HL-60 (cell line): Measurements from ENCODE around the gene APBB2.
"Not testable (repeated sequence)": the region's sequence is repeated elsewhere in the genome, so short reads cannot be mapped to it uniquely, and the experiment has no call there.

ENCODE experiments used
- DNase-seq, 2 experiments: peaks; one replicate each; pipeline ENCODE4 v3.0.0-alpha.2; 2010 to 2020; ENCODE audit warnings: low read depth in 1 of 2, low spot score in 1 of 2
- H3K27ac ChIP-seq: fragments of 250-450 bp; sonication (Bioruptor Pico); replicated peaks from 2 replicates; pipeline ENCODE4 v1.5.1; 2020; ENCODE audit warnings: mild to moderate bottlenecking, moderate library complexity
- H3K27me3 ChIP-seq: fragments of 250-450 bp; sonication (Bioruptor Pico); 2 replicates; pipeline ENCODE4 v1.5.1; 2021; ENCODE audit warnings: mild to moderate bottlenecking, moderate library complexity; ENCODE audit not compliant: insufficient read depth, poor library complexity, severe bottlenecking
- H3K4me3 ChIP-seq: replicated peaks from 2 replicates; pipeline ENCODE4 v1.5.1; 2011; ENCODE audit warnings: mild to moderate bottlenecking, control low read depth, low read length; ENCODE audit not compliant: insufficient read depth
- CTCF ChIP-seq: IDR thresholded peaks from one replicate; pipeline ENCODE4 v1.5.1; 2011; ENCODE audit warnings: low read length, control low read depth, inconsistent platforms; ENCODE audit not compliant: insufficient read depth
- GABPA ChIP-seq: IDR thresholded peaks from 2 replicates; pipeline ENCODE4 v1.6.1; 2012; ENCODE audit warnings: low read depth
- POLR2AphosphoS5 ChIP-seq: IDR thresholded peaks from 2 replicates; pipeline ENCODE4 v1.6.1; 2012; ENCODE audit warnings: low read depth
- REST ChIP-seq: IDR thresholded peaks from 2 replicates; pipeline ENCODE4 v1.6.1; 2012; ENCODE audit warnings: low read depth; ENCODE audit not compliant: insufficient replicate concordance
- SPI1 ChIP-seq: IDR thresholded peaks from 2 replicates; pipeline ENCODE4 v1.6.1; 2012; ENCODE audit warnings: low read depth, mild to moderate bottlenecking, borderline replicate concordance

The APBB2 gene

GRCh38 chr4:41154010-41154813 lies 60.1 kb downstream of the APBB2 start:
- TF ChIP-seq GABPA (no peak), REST (no peak), POLR2AphosphoS5 (no peak), CTCF (no peak), SPI1 (no peak)
- no peak overlapping the region for H3K27ac ChIP-seq
- H3K4me3 ChIP-seq = no peak overlapping the region
- H3K27me3 ChIP-seq = peaks cover 2% of the 10 kb centered on the region
- no peak for DNase-seq

GRCh38 chr4:41150401-41150800 lies 63.9 kb downstream of the APBB2 start:
- no peak overlapping the region for H3K27ac ChIP-seq

GRCh38 chr4:41149568-41149967 lies 64.8 kb downstream of the APBB2 start:
- DNase-seq, H3K27me3 ChIP-seq, H3K27ac ChIP-seq, H3K4me3 ChIP-seq: not testable (repeated sequence)

More at GRCh38 chr4:41150401-41150800, 63.9 kb downstream of the APBB2 start:
- TF ChIP-seq CTCF (no peak), SPI1 (no peak), GABPA (no peak)
- peaks cover 2% of the 10 kb centered on the region for H3K27me3 ChIP-seq
- no peak for DNase-seq
- H3K4me3 ChIP-seq = no peak overlapping the region

GRCh38 chr4:41148931-41149330 lies 65.4 kb downstream of the APBB2 start:
- H3K27ac ChIP-seq = no peak overlapping the region
- no peak for TF ChIP-seq SPI1
- no peak for TF ChIP-seq GABPA
- TF ChIP-seq CTCF = no peak
- no peak for TF ChIP-seq REST
- no peak for DNase-seq
- no peaks in the 10 kb centered on the region for H3K27me3 ChIP-seq
- H3K4me3 ChIP-seq = no peak overlapping the region
